ENCODE results near the gene GADD45A.

Gene GADD45A

DNA sequence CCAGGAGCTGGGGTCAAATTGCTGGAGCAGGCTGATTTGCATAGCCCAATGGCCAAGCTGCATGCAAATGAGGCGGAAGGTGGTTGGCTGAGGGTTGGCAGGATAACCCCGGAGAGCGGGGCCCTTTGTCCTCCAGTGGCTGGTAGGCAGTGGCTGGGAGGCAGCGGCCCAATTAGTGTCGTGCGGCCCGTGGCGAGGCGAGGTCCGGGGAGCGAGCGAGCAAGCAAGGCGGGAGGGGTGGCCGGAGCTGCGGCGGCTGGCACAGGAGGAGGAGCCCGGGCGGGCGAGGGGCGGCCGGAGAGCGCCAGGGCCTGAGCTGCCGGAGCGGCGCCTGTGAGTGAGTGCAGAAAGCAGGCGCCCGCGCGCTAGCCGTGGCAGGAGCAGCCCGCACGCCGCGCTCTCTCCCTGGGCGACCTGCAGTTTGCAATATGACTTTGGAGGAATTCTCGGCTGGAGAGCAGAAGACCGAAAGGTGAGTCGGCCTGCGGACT lies at the start of gene GADD45A (continued):
- peak; percentile 91 for TF ChIP-seq OSR2 (tag by site-specific recombination; IDR thresholded peaks at IDR 0.05)
- TF ChIP-seq HOXD13 (CRISPR knock-in tag; IDR thresholded peaks at IDR 0.05; ENCODE audit: borderline replicate concordance) = no peak
- TF ChIP-seq EGR2 (tag by site-specific recombination; IDR thresholded peaks at IDR 0.05; ENCODE audit: low read depth) = no peak
- no peak for TF ChIP-seq ZNF624 (tag by site-specific recombination; IDR thresholded peaks at IDR 0.05)
- TF ChIP-seq ZNF239 (tag by site-specific recombination; IDR thresholded peaks at IDR 0.05) = no peak
- TF ChIP-seq, protein P1, sequence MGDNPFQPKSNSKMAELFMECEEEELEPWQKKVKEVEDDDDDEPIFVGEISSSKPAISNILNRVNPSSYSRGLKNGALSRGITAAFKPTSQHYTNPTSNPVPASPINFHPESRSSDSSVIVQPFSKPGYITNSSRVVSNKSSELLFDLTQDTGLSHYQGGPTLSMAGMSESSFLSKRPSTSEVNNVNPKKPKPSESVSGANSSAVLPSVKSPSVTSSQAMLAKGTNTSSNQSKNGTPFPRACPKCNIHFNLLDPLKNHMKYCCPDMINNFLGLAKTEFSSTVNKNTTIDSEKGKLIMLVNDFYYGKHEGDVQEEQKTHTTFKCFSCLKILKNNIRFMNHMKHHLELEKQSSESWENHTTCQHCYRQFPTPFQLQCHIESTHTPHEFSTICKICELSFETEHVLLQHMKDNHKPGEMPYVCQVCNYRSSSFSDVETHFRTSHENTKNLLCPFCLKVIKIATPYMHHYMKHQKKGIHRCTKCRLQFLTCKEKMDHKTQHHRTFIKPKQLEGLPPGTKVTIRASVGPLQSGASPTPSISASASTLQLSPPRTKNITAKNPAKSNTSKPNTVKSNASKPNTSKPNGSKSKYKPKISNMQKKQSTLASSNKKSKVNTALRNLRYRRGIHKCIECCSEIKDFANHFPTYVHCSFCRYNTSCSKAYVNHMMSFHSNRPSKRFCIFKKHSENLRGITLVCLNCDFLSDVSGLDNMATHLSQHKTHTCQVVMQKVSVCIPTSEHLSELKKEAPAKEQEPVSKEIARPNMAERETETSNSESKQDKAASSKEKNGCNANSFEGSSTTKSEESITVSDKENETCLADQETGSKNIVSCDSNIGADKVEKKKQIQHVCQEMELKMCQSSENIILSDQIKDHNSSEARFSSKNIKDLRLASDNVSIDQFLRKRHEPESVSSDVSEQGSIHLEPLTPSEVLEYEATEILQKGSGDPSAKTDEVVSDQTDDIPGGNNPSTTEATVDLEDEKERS (tag by site-specific recombination; IDR thresholded peaks at IDR 0.05) = no peak
- no peak for TF ChIP-seq ZNF214 (tag by site-specific recombination; IDR thresholded peaks at IDR 0.05; ENCODE audit: borderline replicate concordance)
- no peak for TF ChIP-seq ZNF830 (tag by site-specific recombination; IDR thresholded peaks at IDR 0.05; ENCODE audit: low read depth)
- TF ChIP-seq ZNF658 (tag by site-specific recombination; IDR thresholded peaks at IDR 0.05) = no peak
- TF ChIP-seq, protein P2, sequence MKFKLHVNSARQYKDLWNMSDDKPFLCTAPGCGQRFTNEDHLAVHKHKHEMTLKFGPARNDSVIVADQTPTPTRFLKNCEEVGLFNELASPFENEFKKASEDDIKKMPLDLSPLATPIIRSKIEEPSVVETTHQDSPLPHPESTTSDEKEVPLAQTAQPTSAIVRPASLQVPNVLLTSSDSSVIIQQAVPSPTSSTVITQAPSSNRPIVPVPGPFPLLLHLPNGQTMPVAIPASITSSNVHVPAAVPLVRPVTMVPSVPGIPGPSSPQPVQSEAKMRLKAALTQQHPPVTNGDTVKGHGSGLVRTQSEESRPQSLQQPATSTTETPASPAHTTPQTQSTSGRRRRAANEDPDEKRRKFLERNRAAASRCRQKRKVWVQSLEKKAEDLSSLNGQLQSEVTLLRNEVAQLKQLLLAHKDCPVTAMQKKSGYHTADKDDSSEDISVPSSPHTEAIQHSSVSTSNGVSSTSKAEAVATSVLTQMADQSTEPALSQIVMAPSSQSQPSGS (tag by site-specific recombination; IDR thresholded peaks at IDR 0.05; ENCODE audit: low read depth) = no peak
- TF ChIP-seq ZNF324 (tag by site-specific recombination; IDR thresholded peaks at IDR 0.05) = no peak; the same call in 1 of the 2 replicates
- no peak; the same call in 1 of the 2 replicates for TF ChIP-seq ZNF561 (tag by site-specific recombination; IDR thresholded peaks at IDR 0.05; ENCODE audit: borderline replicate concordance)
- TF ChIP-seq ZNF621 (tag by site-specific recombination; IDR thresholded peaks at IDR 0.05) = no peak
- no peak for TF ChIP-seq ZNF354C (tag by site-specific recombination; IDR thresholded peaks at IDR 0.05; ENCODE audit: borderline replicate concordance, low read depth)
- TF ChIP-seq SALL2 (tag by site-specific recombination; IDR thresholded peaks at IDR 0.05; ENCODE audit: borderline replicate concordance) = no peak
- TF ChIP-seq ZNF292 (tag by site-specific recombination; IDR thresholded peaks at IDR 0.05; ENCODE audit: borderline replicate concordance, low read depth) = no peak
- peak; percentile 37; the same call in 1 of the 2 replicates for TF ChIP-seq ZNF391 (tag by site-specific recombination; IDR thresholded peaks at IDR 0.05; ENCODE audit: borderline replicate concordance, low read depth)
- no peak for TF ChIP-seq FEZF1 (tag by site-specific recombination; IDR thresholded peaks at IDR 0.05)
- TF ChIP-seq ZNF10 (tag by site-specific recombination; IDR thresholded peaks at IDR 0.05) = peak; percentile 21; the same call in 1 of the 2 replicates
- no peak for TF ChIP-seq ZNF211 (tag by site-specific recombination; IDR thresholded peaks at IDR 0.05; ENCODE audit: low read depth)
- peak; percentile 63 for TF ChIP-seq ZNF341 (tag by site-specific recombination; IDR thresholded peaks at IDR 0.05; ENCODE audit: low read depth)
- TF ChIP-seq, protein P3, sequence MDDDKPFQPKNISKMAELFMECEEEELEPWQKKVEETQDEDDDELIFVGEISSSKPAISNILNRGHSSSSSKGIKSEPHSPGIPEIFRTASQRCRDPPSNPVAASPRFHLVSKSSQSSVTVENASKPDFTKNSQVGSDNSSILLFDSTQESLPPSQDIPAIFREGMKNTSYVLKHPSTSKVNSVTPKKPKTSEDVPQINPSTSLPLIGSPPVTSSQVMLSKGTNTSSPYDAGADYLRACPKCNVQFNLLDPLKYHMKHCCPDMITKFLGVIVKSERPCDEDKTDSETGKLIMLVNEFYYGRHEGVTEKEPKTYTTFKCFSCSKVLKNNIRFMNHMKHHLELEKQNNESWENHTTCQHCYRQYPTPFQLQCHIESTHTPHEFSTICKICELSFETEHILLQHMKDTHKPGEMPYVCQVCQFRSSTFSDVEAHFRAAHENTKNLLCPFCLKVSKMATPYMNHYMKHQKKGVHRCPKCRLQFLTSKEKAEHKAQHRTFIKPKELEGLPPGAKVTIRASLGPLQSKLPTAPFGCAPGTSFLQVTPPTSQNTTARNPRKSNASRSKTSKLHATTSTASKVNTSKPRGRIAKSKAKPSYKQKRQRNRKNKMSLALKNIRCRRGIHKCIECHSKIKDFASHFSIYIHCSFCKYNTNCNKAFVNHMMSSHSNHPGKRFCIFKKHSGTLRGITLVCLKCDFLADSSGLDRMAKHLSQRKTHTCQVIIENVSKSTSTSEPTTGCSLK (tag by site-specific recombination; IDR thresholded peaks at IDR 0.05) = no peak
- TF ChIP-seq, protein P4, sequence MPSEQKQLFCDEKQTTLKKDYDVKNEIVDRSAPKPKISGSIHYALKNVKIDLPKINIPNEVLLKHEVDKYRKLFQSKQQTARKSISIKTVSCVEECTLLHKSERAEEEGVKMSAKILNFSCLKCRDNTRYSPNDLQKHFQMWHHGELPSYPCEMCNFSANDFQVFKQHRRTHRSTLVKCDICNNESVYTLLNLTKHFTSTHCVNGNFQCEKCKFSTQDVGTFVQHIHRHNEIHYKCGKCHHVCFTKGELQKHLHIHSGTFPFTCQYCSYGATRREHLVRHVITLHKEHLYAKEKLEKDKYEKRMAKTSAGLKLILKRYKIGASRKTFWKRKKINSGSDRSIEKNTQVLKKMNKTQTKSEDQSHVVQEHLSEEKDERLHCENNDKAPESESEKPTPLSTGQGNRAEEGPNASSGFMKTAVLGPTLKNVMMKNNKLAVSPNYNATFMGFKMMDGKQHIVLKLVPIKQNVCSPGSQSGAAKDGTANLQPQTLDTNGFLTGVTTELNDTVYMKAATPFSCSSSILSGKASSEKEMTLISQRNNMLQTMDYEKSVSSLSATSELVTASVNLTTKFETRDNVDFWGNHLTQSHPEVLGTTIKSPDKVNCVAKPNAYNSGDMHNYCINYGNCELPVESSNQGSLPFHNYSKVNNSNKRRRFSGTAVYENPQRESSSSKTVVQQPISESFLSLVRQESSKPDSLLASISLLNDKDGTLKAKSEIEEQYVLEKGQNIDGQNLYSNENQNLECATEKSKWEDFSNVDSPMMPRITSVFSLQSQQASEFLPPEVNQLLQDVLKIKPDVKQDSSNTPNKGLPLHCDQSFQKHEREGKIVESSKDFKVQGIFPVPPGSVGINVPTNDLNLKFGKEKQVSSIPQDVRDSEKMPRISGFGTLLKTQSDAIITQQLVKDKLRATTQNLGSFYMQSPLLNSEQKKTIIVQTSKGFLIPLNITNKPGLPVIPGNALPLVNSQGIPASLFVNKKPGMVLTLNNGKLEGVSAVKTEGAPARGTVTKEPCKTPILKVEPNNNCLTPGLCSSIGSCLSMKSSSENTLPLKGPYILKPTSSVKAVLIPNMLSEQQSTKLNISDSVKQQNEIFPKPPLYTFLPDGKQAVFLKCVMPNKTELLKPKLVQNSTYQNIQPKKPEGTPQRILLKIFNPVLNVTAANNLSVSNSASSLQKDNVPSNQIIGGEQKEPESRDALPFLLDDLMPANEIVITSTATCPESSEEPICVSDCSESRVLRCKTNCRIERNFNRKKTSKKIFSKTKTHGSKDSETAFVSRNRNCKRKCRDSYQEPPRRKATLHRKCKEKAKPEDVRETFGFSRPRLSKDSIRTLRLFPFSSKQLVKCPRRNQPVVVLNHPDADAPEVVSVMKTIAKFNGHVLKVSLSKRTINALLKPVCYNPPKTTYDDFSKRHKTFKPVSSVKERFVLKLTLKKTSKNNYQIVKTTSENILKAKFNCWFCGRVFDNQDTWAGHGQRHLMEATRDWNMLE (tag by site-specific recombination; conservative IDR thresholded peaks at IDR 0.05; ENCODE audit: low read depth) = no peak
- TF ChIP-seq ZNF157 (tag by site-specific recombination; IDR thresholded peaks at IDR 0.05) = no peak
- TF ChIP-seq, protein P5, sequence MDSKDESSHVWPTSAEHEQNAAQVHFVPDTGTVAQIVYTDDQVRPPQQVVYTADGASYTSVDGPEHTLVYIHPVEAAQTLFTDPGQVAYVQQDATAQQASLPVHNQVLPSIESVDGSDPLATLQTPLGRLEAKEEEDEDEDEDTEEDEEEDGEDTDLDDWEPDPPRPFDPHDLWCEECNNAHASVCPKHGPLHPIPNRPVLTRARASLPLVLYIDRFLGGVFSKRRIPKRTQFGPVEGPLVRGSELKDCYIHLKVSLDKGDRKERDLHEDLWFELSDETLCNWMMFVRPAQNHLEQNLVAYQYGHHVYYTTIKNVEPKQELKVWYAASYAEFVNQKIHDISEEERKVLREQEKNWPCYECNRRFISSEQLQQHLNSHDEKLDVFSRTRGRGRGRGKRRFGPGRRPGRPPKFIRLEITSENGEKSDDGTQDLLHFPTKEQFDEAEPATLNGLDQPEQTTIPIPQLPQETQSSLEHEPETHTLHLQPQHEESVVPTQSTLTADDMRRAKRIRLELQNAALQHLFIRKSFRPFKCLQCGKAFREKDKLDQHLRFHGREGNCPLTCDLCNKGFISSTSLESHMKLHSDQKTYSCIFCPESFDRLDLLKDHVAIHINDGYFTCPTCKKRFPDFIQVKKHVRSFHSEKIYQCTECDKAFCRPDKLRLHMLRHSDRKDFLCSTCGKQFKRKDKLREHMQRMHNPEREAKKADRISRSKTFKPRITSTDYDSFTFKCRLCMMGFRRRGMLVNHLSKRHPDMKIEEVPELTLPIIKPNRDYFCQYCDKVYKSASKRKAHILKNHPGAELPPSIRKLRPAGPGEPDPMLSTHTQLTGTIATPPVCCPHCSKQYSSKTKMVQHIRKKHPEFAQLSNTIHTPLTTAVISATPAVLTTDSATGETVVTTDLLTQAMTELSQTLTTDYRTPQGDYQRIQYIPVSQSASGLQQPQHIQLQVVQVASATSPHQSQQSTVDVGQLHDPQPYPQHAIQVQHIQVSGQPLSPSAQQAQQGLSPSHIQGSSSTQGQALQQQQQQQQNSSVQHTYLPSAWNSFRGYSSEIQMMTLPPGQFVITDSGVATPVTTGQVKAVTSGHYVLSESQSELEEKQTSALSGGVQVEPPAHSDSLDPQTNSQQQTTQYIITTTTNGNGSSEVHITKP (tag by site-specific recombination; IDR thresholded peaks at IDR 0.05) = no peak
